Skeletal muscle tissue (tissue), 4 donors: ENCODE data around the gene FLNA. TPM values are rescaled to one million over a fixed set of nuclear protein-coding genes. Genes with fewer than 3 reads are reported as not detected.
A peak's percentile ranks its signal among the peaks of the same experiment; 100 is the strongest.

Experiments
- H3K27ac ChIP-seq: one replicate; pipeline ENCODE4 v1.7.0; 2013; ENCODE audit warnings: mild to moderate bottlenecking, low read depth, low read length, inconsistent platforms
- H3K27me3 ChIP-seq, 3 donors: one replicate each; pipeline ENCODE4 v1.7.0; 2013; ENCODE audit warnings: low read length in 3 of 3; ENCODE audit not compliant: control insufficient read depth in 3 of 3, insufficient read depth in 3 of 3
- H3K36me3 ChIP-seq, 3 donors: one replicate each; pipeline ENCODE4 v1.7.0; 2013; ENCODE audit warnings: low read length in 3 of 3; ENCODE audit not compliant: control insufficient read depth in 3 of 3, insufficient read depth in 3 of 3
- H3K4me1 ChIP-seq, 3 donors: one replicate each; pipeline ENCODE4 v1.7.0; 2013; ENCODE audit warnings: low read length in 3 of 3, mild to moderate bottlenecking in 3 of 3; ENCODE audit not compliant: control insufficient read depth in 3 of 3, insufficient read depth in 3 of 3
- H3K4me3 ChIP-seq, 3 donors: one replicate each; pipeline ENCODE4 v1.7.0; 2013; ENCODE audit warnings: low read length in 3 of 3
- H3K9ac ChIP-seq, 3 donors: one replicate each; pipeline ENCODE4 v1.7.0; 2013; ENCODE audit warnings: low read length in 3 of 3, mild to moderate bottlenecking in 3 of 3, moderate library complexity in 2 of 3, low read depth in 1 of 3
- H3K9me3 ChIP-seq, 3 donors: one replicate each; pipeline ENCODE4 v1.7.0; 2013; ENCODE audit warnings: low read length in 3 of 3; ENCODE audit not compliant: control insufficient read depth in 3 of 3
- total RNA-seq: library from RNA; depleted of rRNA; stranded (reverse); fragments of >200 nt; gene quantifications from one replicate; pipeline ENCODE4 v1.2.3, GENCODE V29; 2014
- donor health status: Osteomylitis.

FLNA gene
- total RNA-seq, 1 donor from 2014 or later, result 331 TPM

DNA sequence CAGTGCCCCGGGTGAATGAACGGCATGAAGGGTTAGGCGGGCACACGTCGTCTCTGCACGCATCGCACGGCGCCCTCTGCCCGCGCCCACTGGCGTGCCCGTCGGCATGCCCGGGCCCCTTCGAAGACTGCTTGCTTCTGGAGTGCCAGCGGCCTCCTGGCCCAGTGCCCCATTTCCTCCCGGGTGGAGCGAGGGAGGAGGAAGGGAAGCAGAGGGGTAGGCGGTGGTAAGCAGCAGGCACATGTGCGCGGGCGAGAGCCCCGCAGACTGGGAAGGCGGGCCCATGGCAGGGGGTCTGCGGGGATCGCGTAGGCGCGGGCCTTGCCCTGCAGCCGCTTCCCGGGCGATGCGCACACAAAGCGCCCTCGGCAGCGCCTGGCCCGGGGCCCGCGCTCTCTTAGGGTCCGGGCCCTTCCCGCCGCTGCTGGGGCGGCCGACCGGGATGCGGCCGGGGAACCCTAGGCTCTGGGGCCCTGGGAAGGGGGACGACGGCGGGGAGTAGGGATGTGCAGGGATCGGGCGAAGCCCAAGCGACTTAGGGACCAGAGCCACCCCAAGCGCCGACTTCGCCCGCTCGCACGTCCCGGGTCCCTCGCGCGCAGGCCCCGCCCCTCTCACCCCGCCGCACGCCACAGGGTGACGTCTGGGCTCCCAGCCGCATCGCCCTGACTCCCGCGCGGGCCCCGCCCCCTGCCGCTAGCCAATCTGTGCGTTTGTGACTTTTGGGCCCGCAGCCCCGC, 3.8 kb upstream of the FLNA start:
- peak overlapping the region; percentile 43 to 79 (median 65) for H3K9ac ChIP-seq
- peaks cover 0 to 4% (median 3%) of the 10 kb centered on the region in 3 donors for H3K36me3 ChIP-seq
- peak overlapping the region; percentile 84 for H3K27ac ChIP-seq
- peak overlapping the region in 2 of 3 donors; percentile 61 to 66 for H3K4me3 ChIP-seq
- no peaks in the 10 kb centered on the region for H3K27me3 ChIP-seq
- H3K9me3 ChIP-seq, result no peaks in the 10 kb centered on the region
- peaks cover 22 to 35% (median 27%) of the 10 kb centered on the region in 3 donors for H3K4me1 ChIP-seq

DNA sequence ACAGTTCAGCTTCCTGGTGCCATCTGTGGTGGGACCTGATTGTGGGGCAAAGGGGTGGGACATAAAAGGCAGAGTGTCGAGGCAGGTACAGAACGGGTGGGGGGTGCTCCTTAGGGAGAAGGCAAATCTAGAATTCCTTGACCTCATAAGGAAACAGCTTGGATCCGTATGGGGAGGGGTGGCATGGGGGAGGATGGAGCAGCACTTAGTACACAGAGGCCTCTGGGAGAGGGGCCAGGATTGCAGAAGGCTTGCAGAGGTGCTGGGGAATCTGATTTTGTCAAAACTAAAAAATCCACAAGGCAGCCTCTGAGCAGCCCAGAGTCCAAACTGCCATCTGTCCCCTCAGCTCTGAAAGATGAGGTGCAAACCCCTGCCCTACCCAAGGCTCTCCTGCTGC, 2.3 kb upstream of the FLNA start:
- H3K27ac ChIP-seq, result no peak overlapping the region
- H3K4me3 ChIP-seq, result no peak overlapping the region
- no peak overlapping the region for H3K9ac ChIP-seq
- H3K9me3 ChIP-seq, result no peaks in the 10 kb centered on the region
- H3K4me1 ChIP-seq, result peaks cover 25 to 32% (median 29%) of the 10 kb centered on the region in 3 donors
- peaks cover 0 to 4% (median 3%) of the 10 kb centered on the region in 3 donors for H3K36me3 ChIP-seq
- no peaks in the 10 kb centered on the region for H3K27me3 ChIP-seq

DNA sequence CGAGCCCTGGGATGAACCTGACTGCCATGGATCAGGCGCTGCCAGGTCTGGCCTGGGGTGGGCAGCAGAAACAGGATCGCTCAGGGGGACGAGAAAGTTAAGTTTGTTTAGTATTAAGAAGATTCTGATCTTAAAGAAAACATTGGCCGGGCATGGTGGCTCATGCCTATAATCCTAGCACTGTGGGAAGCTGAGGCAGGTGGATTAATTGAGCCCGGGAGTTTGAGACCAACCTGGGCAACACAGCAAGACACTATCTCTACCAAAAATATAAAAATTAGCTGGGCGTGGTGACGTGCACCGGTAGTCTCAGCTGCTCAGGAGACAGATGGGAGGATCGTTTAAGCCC, 696 bp upstream of the FLNA start:
- H3K4me3 ChIP-seq, result peak overlapping the region in 1 of 3 donors; percentile 51
- H3K4me1 ChIP-seq, result peaks cover 20 to 29% (median 28%) of the 10 kb centered on the region in 3 donors
- peaks cover 0 to 3% (median 0%) of the 10 kb centered on the region in 3 donors for H3K36me3 ChIP-seq
- H3K27me3 ChIP-seq, result no peaks in the 10 kb centered on the region
- peak overlapping the region in 2 of 3 donors; percentile 64 to 68 for H3K9ac ChIP-seq
- H3K27ac ChIP-seq, result peak overlapping the region; percentile 44
- no peaks in the 10 kb centered on the region for H3K9me3 ChIP-seq

DNA sequence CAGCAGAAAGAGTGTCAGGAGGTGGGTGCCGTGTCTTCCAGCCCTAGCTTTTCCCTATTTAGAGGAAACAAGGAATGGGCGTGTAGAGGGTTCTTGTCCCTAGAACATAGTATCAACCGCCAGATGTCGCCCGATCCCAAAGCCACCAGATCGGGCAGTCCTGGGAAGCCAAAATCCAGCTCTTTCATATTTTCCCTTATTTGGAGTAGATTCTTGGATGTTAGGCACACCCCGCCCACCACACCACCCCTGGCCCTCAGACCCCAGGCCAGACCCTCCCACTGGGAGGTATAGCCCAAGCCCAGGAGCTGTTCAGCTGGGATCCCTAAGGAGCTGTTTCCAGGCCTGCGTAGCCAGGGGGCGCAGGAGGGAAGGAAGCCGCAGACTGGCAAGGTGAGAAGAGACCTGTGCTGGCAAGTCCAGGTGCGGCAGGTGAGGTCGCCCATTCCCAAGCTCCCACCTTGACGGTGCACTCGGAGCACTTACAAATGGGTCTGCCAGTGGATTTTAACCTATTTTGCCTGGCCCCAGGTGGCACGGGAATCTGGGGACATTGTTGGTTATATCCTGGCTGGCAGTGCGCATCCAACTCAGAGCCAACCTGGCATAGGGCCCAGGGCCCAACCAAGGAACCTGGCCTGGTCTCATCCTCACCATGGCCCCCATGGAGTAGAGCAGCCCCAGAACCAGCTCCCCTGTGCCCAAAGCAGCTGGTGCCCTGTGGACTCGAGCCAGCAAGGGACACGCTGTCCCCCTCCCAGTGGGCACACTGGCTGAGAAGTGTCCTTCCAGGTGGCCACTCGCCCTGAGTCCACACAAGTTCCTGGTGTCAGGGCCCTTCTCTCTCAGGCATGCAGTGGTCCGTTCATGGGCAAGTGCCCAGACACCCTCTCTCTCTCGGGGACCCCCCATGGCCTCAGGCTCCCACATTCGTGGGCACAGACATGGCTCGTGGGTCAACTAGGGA, 811 bp downstream of the FLNA start:
- Histone ChIP-seq H3K9ac (peak overlapping the region in 2 of 3 donors; percentile 65 to 75), H3K27me3 (no peaks in the 10 kb centered on the region), H3K4me1 (peaks cover 16 to 34% (median 28%) of the 10 kb centered on the region in 3 donors), H3K27ac (peak overlapping the region; percentile 38), H3K36me3 (no peaks in the 10 kb centered on the region), H3K9me3 (no peaks in the 10 kb centered on the region), H3K4me3 (peak overlapping the region; percentile 52 to 61 (median 59))

DNA sequence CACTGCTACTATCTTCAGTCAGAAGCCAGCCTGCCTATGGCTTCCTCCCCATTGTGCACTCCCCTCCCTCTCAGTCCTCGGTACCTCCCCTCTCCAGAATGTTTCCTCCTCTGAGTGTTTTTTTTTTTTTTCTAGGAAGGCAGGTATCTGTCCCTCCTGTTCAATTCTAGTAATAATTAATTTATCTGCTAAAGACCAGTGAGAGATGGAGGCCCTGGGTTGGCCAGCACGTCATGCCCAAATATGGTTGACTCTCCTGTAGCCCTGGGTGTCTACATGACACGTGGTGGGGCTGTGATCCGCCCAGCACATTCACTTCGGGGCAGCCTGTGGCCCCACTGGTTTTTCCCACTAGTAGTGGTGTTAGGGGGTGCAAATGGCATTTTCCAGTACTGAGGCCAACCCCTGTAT, 1.8 kb downstream of the FLNA start:
- H3K27ac ChIP-seq, result peak overlapping the region; percentile 36
- peak overlapping the region in 1 of 3 donors; percentile 57 for H3K9ac ChIP-seq
- H3K27me3 ChIP-seq, result no peaks in the 10 kb centered on the region
- H3K9me3 ChIP-seq, result no peaks in the 10 kb centered on the region
- no peak overlapping the region for H3K4me3 ChIP-seq
- peaks cover 0 to 2% (median 0%) of the 10 kb centered on the region in 3 donors for H3K36me3 ChIP-seq
- peaks cover 13 to 34% (median 26%) of the 10 kb centered on the region in 3 donors for H3K4me1 ChIP-seq

DNA sequence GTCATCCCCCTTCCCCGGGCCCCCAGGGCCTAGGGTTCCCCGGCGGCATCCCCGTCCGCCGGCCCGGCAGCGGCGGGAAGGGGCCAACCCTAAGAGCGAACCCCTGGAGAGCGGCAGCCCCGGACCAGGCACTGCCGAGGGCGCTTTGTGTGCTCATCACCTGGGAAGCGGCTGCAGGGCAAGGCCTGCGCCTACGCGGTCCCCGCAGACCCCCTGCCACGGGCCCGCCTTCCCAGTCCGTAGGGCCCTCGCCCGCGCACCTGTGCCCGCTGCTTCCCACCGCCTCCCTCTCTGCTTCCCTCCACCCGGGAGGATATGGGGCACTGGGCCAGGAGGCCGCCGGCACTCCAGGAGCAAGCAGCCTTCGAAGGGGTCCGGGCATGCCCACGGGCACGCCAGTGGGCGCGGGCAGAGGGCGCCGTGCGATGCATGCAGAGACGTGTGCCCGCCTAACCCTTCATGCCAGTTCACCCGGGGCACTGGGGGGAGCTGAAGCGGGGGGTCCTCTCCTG, 2.6 kb downstream of the FLNA start:
- Histone ChIP-seq H3K27ac (peak overlapping the region; percentile 30), H3K4me3 (peak overlapping the region in 2 of 3 donors; percentile 40 to 58), H3K9ac (peak overlapping the region in 1 of 3 donors; percentile 57), H3K36me3 (peaks cover 0 to 5% (median 4%) of the 10 kb centered on the region in 3 donors), H3K9me3 (no peaks in the 10 kb centered on the region), H3K4me1 (peaks cover 19 to 41% (median 29%) of the 10 kb centered on the region in 3 donors), H3K27me3 (no peaks in the 10 kb centered on the region)

DNA sequence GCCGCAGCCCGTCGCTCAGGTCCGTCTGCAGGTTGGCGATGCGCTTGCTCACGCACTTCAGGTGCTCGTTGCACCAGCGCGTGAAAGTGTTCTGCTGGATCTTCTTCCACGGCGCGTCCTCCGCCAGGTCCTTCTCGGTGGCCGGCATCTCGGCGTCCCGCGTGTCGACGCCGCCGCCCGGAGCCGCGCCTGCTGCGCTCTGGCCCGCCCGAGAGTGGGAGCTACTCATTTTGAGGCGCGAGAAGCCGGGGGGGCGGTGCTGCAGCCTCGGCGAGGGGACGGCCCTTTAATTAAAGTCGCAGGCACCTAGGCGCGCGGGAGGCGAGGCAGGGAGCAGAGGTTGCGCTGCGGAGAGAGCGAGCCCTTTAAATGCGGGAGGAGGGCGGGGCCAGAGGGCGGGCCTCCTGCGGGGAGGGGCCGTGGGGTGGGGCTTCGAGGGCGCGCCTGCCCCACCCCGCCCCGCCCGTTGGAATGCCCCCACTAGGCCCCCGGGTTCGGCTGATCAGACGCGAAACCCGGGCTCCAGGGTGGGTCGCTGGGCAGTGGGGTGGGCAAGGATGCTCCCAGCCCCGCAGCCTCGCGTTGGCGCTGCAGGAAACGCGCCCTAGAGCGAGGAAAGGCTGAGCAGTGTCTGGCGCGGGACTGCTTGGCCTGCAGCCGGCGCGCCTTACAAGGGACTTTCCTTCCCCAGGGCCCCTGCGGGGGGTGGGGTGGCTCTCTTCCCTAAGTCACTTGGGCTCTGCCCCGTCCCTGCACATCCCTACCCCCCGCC, 3.2 kb downstream of the FLNA start:
- Histone ChIP-seq H3K4me3 (peak overlapping the region; percentile 83 to 90 (median 87)), H3K36me3 (peaks cover 5 to 6% (median 6%) of the 10 kb centered on the region in 3 donors), H3K27me3 (no peaks in the 10 kb centered on the region), H3K9ac (peak overlapping the region in 2 of 3 donors; percentile 56 to 82), H3K9me3 (no peaks in the 10 kb centered on the region), H3K4me1 (peaks cover 24 to 47% (median 35%) of the 10 kb centered on the region in 3 donors), H3K27ac (peak overlapping the region; percentile 80)

DNA sequence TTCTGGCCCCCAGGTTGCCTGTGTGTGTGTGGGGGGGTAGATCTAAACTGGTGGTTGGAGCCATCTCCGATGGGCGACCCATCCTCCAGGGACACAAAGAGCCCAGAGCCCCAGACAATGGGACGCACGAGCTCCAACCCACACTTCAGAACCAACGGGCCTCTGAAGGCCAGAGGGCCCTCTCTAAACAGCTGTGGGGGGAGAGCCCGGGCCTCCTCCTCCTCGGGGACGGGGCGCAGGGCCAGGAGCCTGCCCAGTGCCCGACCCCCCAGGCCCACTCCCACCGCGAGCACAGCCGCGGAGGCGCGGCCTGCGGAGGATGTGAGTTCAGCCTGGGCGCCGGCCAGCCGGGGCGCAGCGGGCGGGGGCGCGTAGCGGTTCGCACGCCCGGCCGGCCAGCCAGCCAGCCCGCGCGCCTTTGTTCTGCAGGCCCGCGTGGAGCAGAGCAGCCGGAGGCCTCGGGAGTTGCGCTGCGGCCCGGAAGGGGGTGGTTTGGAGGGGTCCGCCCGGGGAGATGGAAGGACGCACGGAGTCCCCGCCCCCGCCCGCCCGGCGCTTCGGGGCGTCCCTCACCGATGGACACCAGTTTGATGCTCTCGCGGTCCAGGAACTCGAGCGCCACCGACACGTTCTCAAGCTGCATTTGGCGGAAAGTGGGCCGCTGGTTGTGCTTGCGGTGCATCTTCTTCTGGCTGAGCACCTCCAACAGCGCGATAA, 4.0 kb downstream of the FLNA start:
- peaks cover 5 to 9% (median 7%) of the 10 kb centered on the region in 3 donors for H3K36me3 ChIP-seq
- H3K9ac ChIP-seq, result peak overlapping the region; percentile 56 to 82 (median 65)
- peak overlapping the region; percentile 83 to 90 (median 87) for H3K4me3 ChIP-seq
- no peaks in the 10 kb centered on the region for H3K27me3 ChIP-seq
- H3K27ac ChIP-seq, result peak overlapping the region; percentile 80
- no peaks in the 10 kb centered on the region for H3K9me3 ChIP-seq
- H3K4me1 ChIP-seq, result peaks cover 24 to 52% (median 35%) of the 10 kb centered on the region in 3 donors
